ENCODE data around the gene SLC29A1. TPM values are rescaled to one million over a fixed set of nuclear protein-coding genes. Genes with fewer than 3 reads are reported as not detected.
A peak's percentile ranks its signal among the peaks of the same experiment; 100 is the strongest.

The SLC29A1 gene
- total and polyA plus RNA-seq, 9 of the 15 experiments (the other 6 are each of a cell fraction or from before 2014, with no cell fraction given), result 18.9 to 170 (median 57.7) TPM

- TF ChIP-seq ZNF609 (CRISPR knock-in tag; IDR thresholded peaks at IDR 0.05; ENCODE audit: borderline replicate concordance) (no peak), ZNF436 (CRISPR knock-in tag; IDR thresholded peaks at IDR 0.05) (no peak), FOXP1 (CRISPR knock-in tag; IDR thresholded peaks at IDR 0.05) (no peak), ZNF589 (CRISPR knock-in tag; IDR thresholded peaks at IDR 0.05; ENCODE audit: low read depth) (no peak), ZNF778 (CRISPR knock-in tag; IDR thresholded peaks at IDR 0.05) (no peak), ZBTB2 (IDR thresholded peaks at IDR 0.05) (peak; percentile 88), ZFX (CRISPR knock-in tag; IDR thresholded peaks at IDR 0.05) (peak; percentile 99), MITF (IDR thresholded peaks at IDR 0.05) (0 out of 2 replicates have a peak, but pooled peaks have one; percentile 8), ZNF174 (CRISPR knock-in tag; IDR thresholded peaks at IDR 0.05) (no peak), ETS1 (conservative IDR thresholded peaks at IDR 0.05; ENCODE audit: control insufficient read depth, low read depth, low read length) (peak; percentile 61; the same call in 1 of the 2 replicates), HMGN3 (IDR thresholded peaks at IDR 0.05; ENCODE audit: borderline replicate concordance, extremely low read depth, insufficient read length, low read depth, low read length) (peak; percentile 95), GATAD2A (IDR thresholded peaks at IDR 0.05) (peak; percentile 97), ZNF586 (CRISPR knock-in tag; conservative IDR thresholded peaks at IDR 0.05) (0 out of 2 replicates have a peak, but pooled peaks have one; percentile 13), ZNF512 (tag; IDR thresholded peaks at IDR 0.05) (no peak), SIN3B (IDR thresholded peaks at IDR 0.05; ENCODE audit: low read depth) (peak; percentile 56; the same call in 1 of the 2 replicates)
These were observed 14.5 kb downstream of the SLC29A1 start (continued) for GRCh38 chr6:44237813-44238433.
